ENCODE data around the gene SIDT2. TPM values are rescaled to one million over a fixed set of nuclear protein-coding genes. Genes with fewer than 3 reads are reported as not detected.

Gene SIDT2
- total and polyA plus RNA-seq, 2 of the 8 experiments (the other 6 are each of a cell fraction or from before 2014, with no cell fraction given) = 18.5 to 21.1 TPM

DNA sequence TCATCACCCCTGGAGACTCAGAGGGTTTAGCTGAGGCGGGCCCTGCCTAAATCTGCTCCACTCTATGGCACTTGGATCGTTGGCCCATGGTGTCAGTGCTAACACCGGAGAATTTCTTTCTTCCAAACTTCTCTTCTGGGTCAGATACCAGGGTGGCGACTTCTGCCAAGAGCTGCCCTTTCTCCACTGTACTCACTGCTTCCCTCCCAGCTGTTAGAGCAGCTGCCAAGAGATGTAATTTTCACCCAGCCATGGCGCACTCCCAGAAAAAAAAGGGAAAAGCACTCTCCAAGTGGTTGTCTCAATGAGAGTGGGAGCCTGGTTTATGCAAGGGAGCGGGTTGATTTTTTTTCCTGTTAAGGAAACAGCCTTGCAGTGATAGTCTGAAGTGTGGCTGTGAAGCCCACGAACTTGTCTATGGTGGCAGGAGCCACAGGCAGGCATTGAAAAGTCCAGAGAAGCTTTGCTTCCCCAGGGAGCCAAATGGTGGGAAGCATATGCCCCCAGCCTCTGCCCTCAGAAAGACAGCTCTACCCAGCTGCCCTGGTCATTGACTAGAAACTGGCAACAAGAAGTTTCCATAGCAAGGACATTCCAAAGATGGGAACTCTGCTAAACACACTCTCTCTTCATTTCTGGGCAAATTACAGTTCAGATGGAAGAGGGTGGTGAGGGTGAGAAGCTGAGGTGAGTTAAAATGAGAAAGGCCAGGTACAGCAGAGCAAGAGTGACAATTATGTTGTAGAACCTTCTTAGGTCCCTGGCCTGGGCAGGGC lies 42.6 kb downstream of the SIDT2 start:
- FAIRE-seq (no peak), DNase-seq (ENCODE audit: low read depth in 1 of 2, low spot score in 2 of 2) (no peak)
- no peak overlapping the region for H3K4ac ChIP-seq (replicated peaks; ENCODE audit: insufficient read length, low read depth, low read length)
- H3K23ac ChIP-seq (ENCODE audit: insufficient read length) = no peak overlapping the region
- no peak overlapping the region for H2BK20ac ChIP-seq (ENCODE audit: low read length)
- H2BK15ac ChIP-seq (ENCODE audit: low read length) = no peak overlapping the region
- peaks cover 0 to 1% of the 10 kb centered on the region in 2 experiments for H4K20me1 ChIP-seq (replicated peaks in 1 of 2; ENCODE audit: control insufficient read depth in 1 of 2, insufficient read depth in 2 of 2, low read length in 2 of 2)
- H2AFZ ChIP-seq (ENCODE audit: low read length) = no peak overlapping the region
- no peak overlapping the region for H3K14ac ChIP-seq (ENCODE audit: insufficient read length)
- H3K56ac ChIP-seq (replicated peaks; ENCODE audit: insufficient read length, low read depth, low read length) = no peak overlapping the region
- H4K5ac ChIP-seq (ENCODE audit: insufficient read length, low read depth, low read length) = no peak overlapping the region
- no peak overlapping the region for H2AK5ac ChIP-seq (ENCODE audit: low read depth, low read length)
- ChIA-PET POLR2A (ENCODE audit: partially characterized antibody) (interaction anchor here (0.8 to 4.0 kb wide), 12 partner anchors 10 to 348 kb away, joined by 3 to 17 read pairs (median 5); partner anchors contain the start of genes PCSK7, SIDT2 and TAGLN), CTCF (ENCODE audit: partially characterized antibody) (interaction anchor here (0.9 to 25.0 kb wide), 8 partner anchors 9 to 82 kb away, joined by 3 to 449 read pairs (median 6); partner anchors contain the start of genes PCSK7, SIDT2 and TAGLN)
- H4K8ac ChIP-seq (ENCODE audit: extremely low read depth, insufficient read depth, low read length) = no peak overlapping the region
- H3K9ac ChIP-seq (replicated peaks in 1 of 4; ENCODE audit: extremely low read depth in 1 of 4, low read depth in 3 of 4, low read length in 3 of 4) = no peak overlapping the region
- H3K23me2 ChIP-seq (ENCODE audit: low read depth, low read length) = no peaks in the 10 kb centered on the region
- no peaks in the 10 kb centered on the region; a peak in 1 of 4 replicates for H3K79me2 ChIP-seq (ENCODE audit: control insufficient read depth in 1 of 2, insufficient read depth in 2 of 2, low read length in 2 of 2)
- peaks cover 9 to 38% (median 27%) of the 10 kb centered on the region in 4 experiments; a peak in 7 of 8 replicates for H3K36me3 ChIP-seq (ENCODE audit: control insufficient read depth in 2 of 4, insufficient read depth in 4 of 4, low read length in 3 of 4)
- no peaks in the 10 kb centered on the region for H3K4me1 ChIP-seq (replicated peaks in 1 of 4; ENCODE audit: control insufficient read depth in 3 of 4, insufficient read depth in 4 of 4, low read length in 3 of 4)
- no peak overlapping the region for H2BK12ac ChIP-seq (ENCODE audit: low read depth, low read length)
- H3K4me2 ChIP-seq (ENCODE audit: insufficient read depth in 1 of 2, low read depth in 2 of 2, low read length in 2 of 2) = no peak overlapping the region
- H3K9me3 ChIP-seq (ENCODE audit: insufficient read depth in 2 of 2, low read depth in 1 of 2, low read length in 1 of 2) = no peaks in the 10 kb centered on the region
- no peak overlapping the region for H4K91ac ChIP-seq (replicated peaks; ENCODE audit: insufficient read length, low read length)
- no peaks in the 10 kb centered on the region for H3K27me3 ChIP-seq (replicated peaks in 1 of 4; ENCODE audit: control insufficient read depth in 3 of 4, extremely low read depth in 1 of 4, insufficient read depth in 3 of 4, low read length in 3 of 4)
- no peak overlapping the region for H3K18ac ChIP-seq (ENCODE audit: extremely low read depth, low read length)
- 80% methylated on average over 7 of the region's 7 CpGs; no CpG with 5 or more reads in 1 of the 2 experiments for WGBS, 2 experiments (ENCODE audit: extremely low coverage in 1 of 2, insufficient coverage in 1 of 2, insufficient read length in 1 of 2, insufficient replicate concordance in 2 of 2, low coverage in 1 of 2, low lambda C conversion rate in 2 of 2, missing lambda C conversion rate in 1 of 2)
- no peak overlapping the region for H3K27ac ChIP-seq (ENCODE audit: low read depth, low read length)
- H3K79me1 ChIP-seq (ENCODE audit: low read depth, low read length) = no peaks in the 10 kb centered on the region
- no peak overlapping the region for H3K4me3 ChIP-seq (ENCODE audit: extremely low read depth in 1 of 4, insufficient read depth in 2 of 4, low read depth in 3 of 4, low read length in 4 of 4)
- H2BK5ac ChIP-seq (ENCODE audit: low read depth, low read length) = 0 out of 2 replicates have a peak overlapping the region, but pooled peaks have one; percentile 21
- no peak for TF ChIP-seq POLR2AphosphoS5 (IDR thresholded peaks at IDR 0.05; ENCODE audit: low read depth, low read length)
- TF ChIP-seq BRCA1 (IDR thresholded peaks at IDR 0.05; ENCODE audit: low read depth, low read length) = no peak
- TF ChIP-seq SUZ12 (IDR thresholded peaks at IDR 0.05; ENCODE audit: low read length) = no peak
- no peak for TF ChIP-seq JUN (IDR thresholded peaks at IDR 0.05; ENCODE audit: low read depth, low read length)
- TF ChIP-seq POU5F1 (IDR thresholded peaks at IDR 0.05; ENCODE audit: low read depth, low read length) = no peak
- TF ChIP-seq EGR1 (IDR thresholded peaks at IDR 0.05; ENCODE audit: borderline replicate concordance, low read depth, low read length) = no peak
- TF ChIP-seq EZH2 (IDR thresholded peaks at IDR 0.05; ENCODE audit: low read depth, low read length, severe bottlenecking) = no peak
- no peak for TF ChIP-seq ZNF274 (IDR thresholded peaks at IDR 0.05; ENCODE audit: borderline replicate concordance, extremely low read depth, low read length)
- TF ChIP-seq KDM1A (IDR thresholded peaks at IDR 0.05; ENCODE audit: borderline replicate concordance, low read length) = no peak
- no peak overlapping the region for H2BK120ac ChIP-seq (replicated peaks; ENCODE audit: low read depth, low read length)

Data from H1 (cell line).